DND-41 (cell line): ENCODE results near the gene CD2AP.
"Not testable (repeated sequence)": the region's sequence is repeated elsewhere in the genome, so short reads cannot be mapped to it uniquely, and the experiment has no call there.

Experiments used
- ATAC-seq: fragments of 200-7000 bp; cut with Tn5 transposase; 3 replicates; pipeline ENCODE4 v1.9.1; 2021; ENCODE audit warnings: low read depth; ENCODE audit not compliant: insufficient read depth
- DNase-seq: peaks from one replicate; pipeline ENCODE4 v3.0.0-alpha.2; 2020
- H2AFZ ChIP-seq: 2 replicates; pipeline ENCODE4 v1.6.0; 2012; ENCODE audit warnings: low read depth, low read length
- H3K27ac ChIP-seq: 2 replicates; pipeline ENCODE4 v1.5.1; 2012; ENCODE audit warnings: low read length, inconsistent platforms
- H3K27me3 ChIP-seq: fragments of 200-600 bp; sonication (generic); 2 replicates; pipeline ENCODE4 v1.6.0; 2012; ENCODE audit warnings: low read length, mild to moderate bottlenecking, inconsistent platforms; ENCODE audit not compliant: insufficient read depth, poor library complexity
- H3K36me3 ChIP-seq: 2 replicates; pipeline ENCODE4 v1.5.1; 2012; ENCODE audit warnings: low read length, inconsistent platforms; ENCODE audit not compliant: insufficient read depth
- H3K4me1 ChIP-seq: 2 replicates; pipeline ENCODE4 v1.5.1; 2012; ENCODE audit warnings: mild to moderate bottlenecking, low read length; ENCODE audit not compliant: insufficient read depth
- H3K4me2 ChIP-seq: 2 replicates; pipeline ENCODE4 v1.6.0; 2012; ENCODE audit warnings: mild to moderate bottlenecking, moderate library complexity, low read length, inconsistent platforms; ENCODE audit not compliant: insufficient read depth
- H3K4me3 ChIP-seq, 2 experiments: fragments of 200-600 bp in 1 of 2; shearing (Covaris generic) in 1 of 2; 2 replicates each; pipeline ENCODE4 v1.5.1; 2012 to 2016; ENCODE audit warnings: inconsistent platforms in 2 of 2, low read length in 2 of 2, mild to moderate bottlenecking in 2 of 2, low read depth in 1 of 2, moderate library complexity in 1 of 2
- H3K79me2 ChIP-seq: 2 replicates; pipeline ENCODE4 v1.6.0; 2012; ENCODE audit warnings: low read length, inconsistent platforms; ENCODE audit not compliant: insufficient read depth
- H3K9ac ChIP-seq: 2 replicates; pipeline ENCODE4 v1.6.0; 2012; ENCODE audit warnings: low read depth, mild to moderate bottlenecking, inconsistent platforms, low read length, moderate library complexity
- H3K9me3 ChIP-seq: 2 replicates; pipeline ENCODE4 v1.5.1; 2012; ENCODE audit warnings: low read length, moderate library complexity, mild to moderate bottlenecking, inconsistent platforms; ENCODE audit not compliant: insufficient read depth, severe bottlenecking
- H4K20me1 ChIP-seq: 2 replicates; pipeline ENCODE4 v1.6.0; 2012; ENCODE audit warnings: low read length; ENCODE audit not compliant: insufficient read depth
- CTCF ChIP-seq: IDR thresholded peaks from 2 replicates; pipeline ENCODE4 v1.5.1; 2012; ENCODE audit warnings: borderline replicate concordance, low read length, moderate library complexity, mild to moderate bottlenecking; ENCODE audit not compliant: poor library complexity, severe bottlenecking; ENCODE audit errors: extremely low read depth
- EZH2 ChIP-seq: IDR thresholded peaks from 3 replicates; pipeline ENCODE4 v1.6.1; 2012; ENCODE audit warnings: borderline replicate concordance, low read depth, mild to moderate bottlenecking, moderate library complexity, low read length, inconsistent platforms; ENCODE audit not compliant: severe bottlenecking

Gene CD2AP

GRCh38 chr6:47479140-47479508 lies 1.5 kb downstream of the CD2AP start:
- Histone ChIP-seq H3K36me3 (no peaks in the 10 kb centered on the region), H3K4me1 (peaks cover 48% of the 10 kb centered on the region), H3K27me3 (no peaks in the 10 kb centered on the region), H2AFZ (0 out of 2 replicates have a peak overlapping the region, but pooled peaks have one; percentile 99), H3K27ac (peak overlapping the region; percentile 89), H3K9ac (peak overlapping the region; percentile 88), H4K20me1 (peaks cover 23% of the 10 kb centered on the region), H3K79me2 (peaks cover 63% of the 10 kb centered on the region), H3K9me3 (no peaks in the 10 kb centered on the region), H3K4me2 (peak overlapping the region; percentile 91), H3K4me3 (peak overlapping the region; percentile 87 to 93; a peak in 3 of 4 replicates)
- ATAC-seq (no peak), DNase-seq (no peak)
- no peak for TF ChIP-seq CTCF

- Histone ChIP-seq H3K27me3 (no peaks in the 10 kb centered on the region), H3K4me3 (peak overlapping the region; percentile 87 to 93; a peak in 2 of 4 replicates), H2AFZ (no peak overlapping the region), H3K9ac (peak overlapping the region; percentile 88; the same call in 1 of the 2 replicates), H3K36me3 (no peaks in the 10 kb centered on the region), H3K4me2 (peak overlapping the region; percentile 91), H3K4me1 (peaks cover 48% of the 10 kb centered on the region), H3K9me3 (no peaks in the 10 kb centered on the region), H3K79me2 (peaks cover 70% of the 10 kb centered on the region), H3K27ac (no peak overlapping the region), H4K20me1 (peaks cover 26% of the 10 kb centered on the region)
- no peak for DNase-seq
- ATAC-seq, result no peak
- no peak for TF ChIP-seq EZH2
- no peak for TF ChIP-seq CTCF
Measured at GRCh38 chr6:47479874-47480273, 2.3 kb downstream of the CD2AP start.

GRCh38 chr6:47481213-47481612 lies 3.6 kb downstream of the CD2AP start:
- Histone ChIP-seq H3K4me1 (peaks cover 48% of the 10 kb centered on the region), H4K20me1 (peaks cover 38% of the 10 kb centered on the region), H3K4me2 (peak overlapping the region; percentile 91; the same call in 1 of the 2 replicates), H3K79me2 (peaks cover 83% of the 10 kb centered on the region)
- not testable (repeated sequence) for ATAC-seq, H2AFZ ChIP-seq, H3K9me3 ChIP-seq, H3K36me3 ChIP-seq, H3K4me3 ChIP-seq, DNase-seq, H3K27me3 ChIP-seq, H3K27ac ChIP-seq, H3K9ac ChIP-seq

- Histone ChIP-seq H3K36me3 (no peaks in the 10 kb centered on the region), H3K9me3 (no peaks in the 10 kb centered on the region), H2AFZ (no peak overlapping the region), H3K27me3 (no peaks in the 10 kb centered on the region), H4K20me1 (peaks cover 42% of the 10 kb centered on the region), H3K4me2 (peak overlapping the region; percentile 27; the same call in 1 of the 2 replicates), H3K4me3 (no peak overlapping the region), H3K9ac (no peak overlapping the region), H3K4me1 (peaks cover 45% of the 10 kb centered on the region), H3K79me2 (peaks cover 89% of the 10 kb centered on the region), H3K27ac (no peak overlapping the region)
- TF ChIP-seq EZH2 (no peak), CTCF (no peak)
- no peak for DNase-seq
- no peak for ATAC-seq
Measured at GRCh38 chr6:47481806-47482205, 4.2 kb downstream of the CD2AP start.
